ENCODE results near the gene ABCE1. TPM values are rescaled to one million over a fixed set of nuclear protein-coding genes. Genes with fewer than 3 reads are reported as not detected.

ABCE1 gene
- total RNA-seq, 1 experiment from 2014 or later: 114 TPM

DNA sequence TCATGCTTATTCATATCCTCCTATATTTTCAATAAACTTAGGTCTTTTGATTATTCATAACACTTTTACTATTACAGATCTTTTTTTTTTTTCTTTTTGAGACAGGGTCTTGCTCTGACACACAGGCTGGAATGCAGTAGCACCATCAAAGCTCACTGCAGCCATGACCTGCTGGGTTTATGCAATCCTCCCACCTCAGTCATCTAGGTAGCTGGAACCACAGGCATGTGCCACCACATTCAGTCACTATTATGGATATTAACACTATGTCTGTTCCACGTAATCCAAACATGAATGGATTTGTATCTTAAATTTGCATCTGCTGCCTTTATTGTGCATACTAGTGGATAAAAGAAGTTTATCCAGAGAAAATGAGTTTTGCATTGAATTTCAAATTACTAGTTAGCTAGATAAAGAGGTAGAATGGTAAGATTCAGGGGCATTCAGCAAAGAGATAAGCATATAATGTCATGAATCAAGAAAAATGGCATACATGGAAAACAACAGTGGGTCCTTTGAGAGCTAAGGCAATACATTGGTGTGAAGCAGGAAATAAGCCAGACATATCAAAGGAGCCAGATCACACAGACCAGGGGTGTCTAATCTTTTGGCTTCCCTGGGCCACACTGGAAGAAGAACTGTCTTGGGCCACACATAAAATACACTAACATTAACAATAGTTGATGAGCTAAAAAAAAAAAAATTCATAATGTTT is 14.1 kb upstream of the ABCE1 start (continued):
- TF ChIP-seq IRF1 (CRISPR knock-in tag; IDR thresholded peaks at IDR 0.05) (no peak), NFE2L1 (CRISPR knock-in tag; IDR thresholded peaks at IDR 0.05) (no peak), ZNF281 (CRISPR knock-in tag; IDR thresholded peaks at IDR 0.05) (no peak), NFATC4 (CRISPR knock-in tag; IDR thresholded peaks at IDR 0.05) (no peak), ESRRA (CRISPR knock-in tag; IDR thresholded peaks at IDR 0.05; ENCODE audit: borderline replicate concordance) (no peak), SOX15 (CRISPR knock-in tag; IDR thresholded peaks at IDR 0.05) (no peak)
- TF ChIP-seq, protein P1, sequence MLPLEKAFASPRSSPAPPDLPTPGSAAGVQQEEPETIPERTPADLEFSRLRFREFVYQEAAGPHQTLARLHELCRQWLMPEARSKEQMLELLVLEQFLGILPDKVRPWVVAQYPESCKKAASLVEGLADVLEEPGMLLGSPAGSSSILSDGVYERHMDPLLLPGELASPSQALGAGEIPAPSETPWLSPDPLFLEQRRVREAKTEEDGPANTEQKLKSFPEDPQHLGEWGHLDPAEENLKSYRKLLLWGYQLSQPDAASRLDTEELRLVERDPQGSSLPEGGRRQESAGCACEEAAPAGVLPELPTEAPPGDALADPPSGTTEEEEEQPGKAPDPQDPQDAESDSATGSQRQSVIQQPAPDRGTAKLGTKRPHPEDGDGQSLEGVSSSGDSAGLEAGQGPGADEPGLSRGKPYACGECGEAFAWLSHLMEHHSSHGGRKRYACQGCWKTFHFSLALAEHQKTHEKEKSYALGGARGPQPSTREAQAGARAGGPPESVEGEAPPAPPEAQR (CRISPR knock-in tag; IDR thresholded peaks at IDR 0.05): no peak
- TF ChIP-seq, protein P2, sequence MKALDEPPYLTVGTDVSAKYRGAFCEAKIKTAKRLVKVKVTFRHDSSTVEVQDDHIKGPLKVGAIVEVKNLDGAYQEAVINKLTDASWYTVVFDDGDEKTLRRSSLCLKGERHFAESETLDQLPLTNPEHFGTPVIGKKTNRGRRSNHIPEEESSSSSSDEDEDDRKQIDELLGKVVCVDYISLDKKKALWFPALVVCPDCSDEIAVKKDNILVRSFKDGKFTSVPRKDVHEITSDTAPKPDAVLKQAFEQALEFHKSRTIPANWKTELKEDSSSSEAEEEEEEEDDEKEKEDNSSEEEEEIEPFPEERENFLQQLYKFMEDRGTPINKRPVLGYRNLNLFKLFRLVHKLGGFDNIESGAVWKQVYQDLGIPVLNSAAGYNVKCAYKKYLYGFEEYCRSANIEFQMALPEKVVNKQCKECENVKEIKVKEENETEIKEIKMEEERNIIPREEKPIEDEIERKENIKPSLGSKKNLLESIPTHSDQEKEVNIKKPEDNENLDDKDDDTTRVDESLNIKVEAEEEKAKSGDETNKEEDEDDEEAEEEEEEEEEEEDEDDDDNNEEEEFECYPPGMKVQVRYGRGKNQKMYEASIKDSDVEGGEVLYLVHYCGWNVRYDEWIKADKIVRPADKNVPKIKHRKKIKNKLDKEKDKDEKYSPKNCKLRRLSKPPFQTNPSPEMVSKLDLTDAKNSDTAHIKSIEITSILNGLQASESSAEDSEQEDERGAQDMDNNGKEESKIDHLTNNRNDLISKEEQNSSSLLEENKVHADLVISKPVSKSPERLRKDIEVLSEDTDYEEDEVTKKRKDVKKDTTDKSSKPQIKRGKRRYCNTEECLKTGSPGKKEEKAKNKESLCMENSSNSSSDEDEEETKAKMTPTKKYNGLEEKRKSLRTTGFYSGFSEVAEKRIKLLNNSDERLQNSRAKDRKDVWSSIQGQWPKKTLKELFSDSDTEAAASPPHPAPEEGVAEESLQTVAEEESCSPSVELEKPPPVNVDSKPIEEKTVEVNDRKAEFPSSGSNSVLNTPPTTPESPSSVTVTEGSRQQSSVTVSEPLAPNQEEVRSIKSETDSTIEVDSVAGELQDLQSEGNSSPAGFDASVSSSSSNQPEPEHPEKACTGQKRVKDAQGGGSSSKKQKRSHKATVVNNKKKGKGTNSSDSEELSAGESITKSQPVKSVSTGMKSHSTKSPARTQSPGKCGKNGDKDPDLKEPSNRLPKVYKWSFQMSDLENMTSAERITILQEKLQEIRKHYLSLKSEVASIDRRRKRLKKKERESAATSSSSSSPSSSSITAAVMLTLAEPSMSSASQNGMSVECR (CRISPR knock-in tag; IDR thresholded peaks at IDR 0.05; ENCODE audit: borderline replicate concordance): no peak
- TF ChIP-seq, protein P3, sequence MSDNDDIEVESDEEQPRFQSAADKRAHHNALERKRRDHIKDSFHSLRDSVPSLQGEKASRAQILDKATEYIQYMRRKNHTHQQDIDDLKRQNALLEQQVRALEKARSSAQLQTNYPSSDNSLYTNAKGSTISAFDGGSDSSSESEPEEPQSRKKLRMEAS (CRISPR knock-in tag; IDR thresholded peaks at IDR 0.05): no peak
- TF ChIP-seq, protein P4, sequence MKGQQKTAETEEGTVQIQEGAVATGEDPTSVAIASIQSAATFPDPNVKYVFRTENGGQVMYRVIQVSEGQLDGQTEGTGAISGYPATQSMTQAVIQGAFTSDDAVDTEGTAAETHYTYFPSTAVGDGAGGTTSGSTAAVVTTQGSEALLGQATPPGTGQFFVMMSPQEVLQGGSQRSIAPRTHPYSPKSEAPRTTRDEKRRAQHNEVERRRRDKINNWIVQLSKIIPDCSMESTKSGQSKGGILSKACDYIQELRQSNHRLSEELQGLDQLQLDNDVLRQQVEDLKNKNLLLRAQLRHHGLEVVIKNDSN (CRISPR knock-in tag; IDR thresholded peaks at IDR 0.05): no peak

- TF ChIP-seq ATF1 (CRISPR knock-in tag; IDR thresholded peaks at IDR 0.05) (no peak), AFF4 (CRISPR knock-in tag; IDR thresholded peaks at IDR 0.05; ENCODE audit: borderline replicate concordance) (no peak), HMGA2 (CRISPR knock-in tag; IDR thresholded peaks at IDR 0.05) (no peak)
- peaks cover 15% of the 10 kb centered on the region for H3K9me3 Mint-ChIP-seq
- no peaks in the 10 kb centered on the region; the same call in 1 of the 2 replicates for H3K4me1 Mint-ChIP-seq
- H3K4me3 Mint-ChIP-seq: no peak overlapping the region
- H3K27ac Mint-ChIP-seq: no peak overlapping the region
- CTCF ChIA-PET: no interaction called here
- DNase-seq (ENCODE audit: low spot score) (no peak), ATAC-seq (no peak)
- POLR2A ChIA-PET: no interaction called here
- no peaks in the 10 kb centered on the region for H3K27me3 Mint-ChIP-seq (ENCODE audit: low read depth)
- H3K36me3 Mint-ChIP-seq: peaks cover 45% of the 10 kb centered on the region
Observed at GRCh38 chr4:145090380-145090779, 7.7 kb upstream of the ABCE1 start.

Data from WTC11 (cell line).